ENCODE data around the gene TFPI.

DNA sequence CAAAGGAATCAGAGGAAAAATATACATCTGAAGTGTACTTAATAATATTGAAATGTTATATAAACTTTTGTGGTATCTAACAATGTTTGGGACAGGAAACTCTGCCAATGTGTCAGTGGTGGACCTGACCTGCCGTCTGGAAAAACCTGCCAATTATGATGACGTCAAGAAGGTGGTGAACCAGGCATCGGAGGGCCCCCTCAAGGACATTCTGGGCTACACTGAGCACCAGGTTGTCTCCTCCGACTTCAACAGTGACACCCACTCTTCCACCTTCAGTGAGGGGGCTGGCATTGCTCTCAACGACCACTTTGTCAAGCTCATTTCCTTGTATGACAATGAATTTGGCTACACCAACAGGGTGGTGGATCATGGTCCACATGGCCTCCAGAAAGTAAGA lies 138.8 kb downstream of the TFPI start:
- TF ChIP-seq, protein P1, sequence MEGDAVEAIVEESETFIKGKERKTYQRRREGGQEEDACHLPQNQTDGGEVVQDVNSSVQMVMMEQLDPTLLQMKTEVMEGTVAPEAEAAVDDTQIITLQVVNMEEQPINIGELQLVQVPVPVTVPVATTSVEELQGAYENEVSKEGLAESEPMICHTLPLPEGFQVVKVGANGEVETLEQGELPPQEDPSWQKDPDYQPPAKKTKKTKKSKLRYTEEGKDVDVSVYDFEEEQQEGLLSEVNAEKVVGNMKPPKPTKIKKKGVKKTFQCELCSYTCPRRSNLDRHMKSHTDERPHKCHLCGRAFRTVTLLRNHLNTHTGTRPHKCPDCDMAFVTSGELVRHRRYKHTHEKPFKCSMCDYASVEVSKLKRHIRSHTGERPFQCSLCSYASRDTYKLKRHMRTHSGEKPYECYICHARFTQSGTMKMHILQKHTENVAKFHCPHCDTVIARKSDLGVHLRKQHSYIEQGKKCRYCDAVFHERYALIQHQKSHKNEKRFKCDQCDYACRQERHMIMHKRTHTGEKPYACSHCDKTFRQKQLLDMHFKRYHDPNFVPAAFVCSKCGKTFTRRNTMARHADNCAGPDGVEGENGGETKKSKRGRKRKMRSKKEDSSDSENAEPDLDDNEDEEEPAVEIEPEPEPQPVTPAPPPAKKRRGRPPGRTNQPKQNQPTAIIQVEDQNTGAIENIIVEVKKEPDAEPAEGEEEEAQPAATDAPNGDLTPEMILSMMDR (IDR thresholded peaks at IDR 0.05) = no peak
- TF ChIP-seq EP300 (IDR thresholded peaks at IDR 0.05) = no peak
- no peak for TF ChIP-seq POLR2A (IDR thresholded peaks at IDR 0.05)

All from tibial nerve (tissue), 4 donors.